Smooth muscle cell (in vitro differentiated cells): ENCODE results near the gene USP30. TPM values are rescaled to one million over a fixed set of nuclear protein-coding genes. Genes with fewer than 3 reads are reported as not detected.
A peak's percentile ranks its signal among the peaks of the same experiment; 100 is the strongest.

Source experiments
- DNase-seq: peaks from one replicate; lab custom pipeline; 2025; ENCODE audit not compliant: unreplicated experiment; lab: John Stamatoyannopoulos, UW
- H2AFZ ChIP-seq: fragments of 200-600 bp; sonication (generic); 2 replicates; pipeline ENCODE4 v1.6.0; 2016; ENCODE audit warnings: antibody characterized with exemption, low read depth, mild to moderate bottlenecking
- H3F3A ChIP-seq: fragments of 200-600 bp; sonication (generic); 2 replicates; pipeline ENCODE4 v1.6.0; 2017; ENCODE audit warnings: antibody characterized with exemption, low read depth
- H3K27ac ChIP-seq: fragments of 200-600 bp; sonication (generic); 2 replicates; pipeline ENCODE4 v1.5.1; 2016; ENCODE audit warnings: low read depth, mild to moderate bottlenecking
- H3K27me3 ChIP-seq: fragments of 200-600 bp; sonication (generic); 2 replicates; pipeline ENCODE4 v1.6.1; 2016; ENCODE audit warnings: low read depth, mild to moderate bottlenecking
- H3K36me3 ChIP-seq: fragments of 200-600 bp; sonication (generic); 2 replicates; pipeline ENCODE4 v1.5.1; 2016; ENCODE audit warnings: low read depth
- H3K4me1 ChIP-seq: fragments of 200-600 bp; sonication (generic); 2 replicates; pipeline ENCODE4 v1.5.1; 2016; ENCODE audit warnings: low read depth
- H3K4me2 ChIP-seq: fragments of 200-600 bp; sonication (generic); 2 replicates; pipeline ENCODE4 v1.6.0; 2016; ENCODE audit warnings: mild to moderate bottlenecking
- H3K4me3 ChIP-seq: fragments of 200-600 bp; sonication (generic); 2 replicates; pipeline ENCODE4 v1.5.1; 2016; ENCODE audit warnings: mild to moderate bottlenecking
- H3K79me2 ChIP-seq: fragments of 200-600 bp; sonication (generic); 2 replicates; pipeline ENCODE4 v1.6.0; 2016; ENCODE audit warnings: low read depth, mild to moderate bottlenecking
- H3K9ac ChIP-seq: fragments of 200-600 bp; sonication (generic); 2 replicates; pipeline ENCODE4 v1.6.0; 2016; ENCODE audit warnings: low read depth
- H3K9me3 ChIP-seq: fragments of 200-600 bp; sonication (generic); replicated peaks from 2 replicates; pipeline ENCODE4 v1.5.1; 2016; ENCODE audit warnings: low read depth
- H4K20me1 ChIP-seq: fragments of 200-600 bp; sonication (generic); 2 replicates; pipeline ENCODE4 v1.6.0; 2016; ENCODE audit warnings: low read depth
- WGBS: methylation state at CpG from one replicate; pipeline ENCODE4 v1.1.7; 2016; ENCODE audit warnings: low lambda C conversion rate; 5-methylcytosine and 5-hydroxymethylcytosine counted together
- polyA plus RNA-seq: library from polyadenylated mRNA; unstranded; fragments of >200 nt; fragmentation: Nextera tagmentation; extraction: Ambion mirVana; gene quantifications from 2 replicates; pipeline ENCODE4 v1.2.1, GENCODE V29; 2016
- total RNA-seq: library from RNA; depleted of rRNA; stranded (reverse); fragments of >200 nt; gene quantifications from 2 replicates; pipeline ENCODE4 v1.2.3, GENCODE V29; 2014
- TF ChIP-seq, protein P1 (sequence below): fragments of 200-600 bp; sonication (generic); IDR thresholded peaks from 2 replicates; pipeline ENCODE4 v1.5.1; 2017; ENCODE audit warnings: borderline replicate concordance, mild to moderate bottlenecking, antibody characterized with exemption; ENCODE audit not compliant: insufficient read depth, poor library complexity, severe bottlenecking

Gene USP30
- total and polyA plus RNA-seq, 2 experiments from 2014 or later, result 10.3 to 19.9 TPM

DNA sequence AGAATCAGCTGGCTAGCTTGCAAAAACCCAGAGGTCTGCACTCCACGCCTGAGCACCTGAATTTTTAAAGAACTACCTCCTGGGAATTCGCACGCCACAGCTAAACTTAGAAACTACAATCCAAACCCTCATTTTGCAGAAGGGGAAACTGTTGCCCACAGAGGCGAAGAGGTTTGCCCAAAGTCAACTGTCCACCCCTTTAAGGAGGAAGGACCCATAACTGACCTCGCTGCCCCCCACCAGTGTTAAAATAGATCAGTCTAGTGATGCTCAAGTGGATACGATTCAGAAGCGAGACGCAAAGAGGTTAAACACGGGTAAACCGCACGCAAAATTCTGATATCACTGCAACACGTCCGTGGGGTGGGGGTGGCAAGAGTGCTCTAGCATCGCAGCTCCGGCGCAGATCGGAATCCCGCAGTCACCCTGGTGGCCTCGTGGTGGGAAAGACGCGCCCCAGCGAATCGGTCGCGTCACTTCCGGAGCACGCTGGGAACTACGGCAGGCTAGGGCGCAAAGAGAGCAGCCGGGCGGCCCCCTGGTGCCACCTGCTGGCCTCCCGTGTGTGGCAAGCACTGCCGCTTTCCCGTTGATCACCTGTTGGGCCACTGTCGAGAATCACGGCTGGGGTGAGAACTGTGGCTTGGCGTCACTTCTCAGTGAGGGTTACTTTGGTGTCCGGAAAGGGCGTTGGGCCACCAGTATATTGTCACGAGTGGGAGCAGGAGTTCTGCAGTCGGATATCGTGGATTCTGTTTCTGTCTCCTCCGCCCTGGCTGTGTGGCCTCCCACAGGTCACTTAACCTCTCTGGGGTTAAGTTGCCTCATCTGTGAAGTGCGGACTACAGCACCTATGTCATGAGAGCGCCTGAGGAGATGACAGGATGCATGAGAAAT is 40.9 kb downstream of the USP30 start, which contains the start of gene ALKBH2:
ALKBH2 (minus strand) TSS at position 451 of the 897 bp plus-strand sequence. CDS start 686 bp downstream, outside the sequence.
- Histone ChIP-seq H3K79me2 (peaks cover 11% of the 10 kb centered on the region), H3K4me3 (peak within 1 kb of the TSS; percentile 48), H4K20me1 (no peaks in the 10 kb centered on the region), H3K4me1 (peaks cover 10% of the 10 kb centered on the region), H3K36me3 (no peaks in the 10 kb centered on the region), H3F3A (peaks cover 7% of the 10 kb centered on the region), H3K27ac (peak within 1 kb of the TSS; percentile 4), H3K27me3 (no peaks in the 10 kb centered on the region), H3K9me3 (no peaks in the 10 kb centered on the region), H2AFZ (peak within 1 kb of the TSS; percentile 70), H3K4me2 (peak within 1 kb of the TSS; percentile 86), H3K9ac (no peak within 1 kb of the TSS)
- WGBS, result 18% methylated on average over 45 of the region's 45 CpGs
- TF ChIP-seq, protein P1, sequence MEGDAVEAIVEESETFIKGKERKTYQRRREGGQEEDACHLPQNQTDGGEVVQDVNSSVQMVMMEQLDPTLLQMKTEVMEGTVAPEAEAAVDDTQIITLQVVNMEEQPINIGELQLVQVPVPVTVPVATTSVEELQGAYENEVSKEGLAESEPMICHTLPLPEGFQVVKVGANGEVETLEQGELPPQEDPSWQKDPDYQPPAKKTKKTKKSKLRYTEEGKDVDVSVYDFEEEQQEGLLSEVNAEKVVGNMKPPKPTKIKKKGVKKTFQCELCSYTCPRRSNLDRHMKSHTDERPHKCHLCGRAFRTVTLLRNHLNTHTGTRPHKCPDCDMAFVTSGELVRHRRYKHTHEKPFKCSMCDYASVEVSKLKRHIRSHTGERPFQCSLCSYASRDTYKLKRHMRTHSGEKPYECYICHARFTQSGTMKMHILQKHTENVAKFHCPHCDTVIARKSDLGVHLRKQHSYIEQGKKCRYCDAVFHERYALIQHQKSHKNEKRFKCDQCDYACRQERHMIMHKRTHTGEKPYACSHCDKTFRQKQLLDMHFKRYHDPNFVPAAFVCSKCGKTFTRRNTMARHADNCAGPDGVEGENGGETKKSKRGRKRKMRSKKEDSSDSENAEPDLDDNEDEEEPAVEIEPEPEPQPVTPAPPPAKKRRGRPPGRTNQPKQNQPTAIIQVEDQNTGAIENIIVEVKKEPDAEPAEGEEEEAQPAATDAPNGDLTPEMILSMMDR, result peak; percentile 97
- DNase-seq, result peak; percentile 70

DNA sequence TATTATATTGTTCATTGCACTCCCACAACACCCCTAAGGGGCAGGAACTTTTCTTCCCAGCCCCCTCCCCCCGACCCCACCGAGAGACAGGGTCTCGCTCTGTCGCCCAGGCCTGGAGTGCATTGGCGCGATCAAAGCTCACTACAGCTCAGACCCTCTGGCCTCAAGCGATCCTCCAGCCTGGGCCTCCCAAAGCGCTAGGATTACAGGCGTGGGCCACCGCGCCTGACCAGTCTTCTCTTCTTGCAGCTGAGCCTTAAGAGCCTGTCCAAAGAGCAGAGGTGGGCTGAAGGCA is 44.7 kb downstream of the USP30 start:
- H4K20me1 ChIP-seq, result peaks cover 4% of the 10 kb centered on the region
- peaks cover 18% of the 10 kb centered on the region for H3K4me1 ChIP-seq
- H3F3A ChIP-seq, result no peaks in the 10 kb centered on the region
- H3K36me3 ChIP-seq, result no peaks in the 10 kb centered on the region
- H3K4me3 ChIP-seq, result peak overlapping the region; percentile 82
- WGBS, result 51% methylated on average over 11 of the region's 11 CpGs
- H3K9me3 ChIP-seq, result no peaks in the 10 kb centered on the region
- TF ChIP-seq, protein P1, result no peak
- no peak overlapping the region for H3K27ac ChIP-seq
- no peak for DNase-seq
- H2AFZ ChIP-seq, result no peak overlapping the region
- peak overlapping the region; percentile 95 for H3K4me2 ChIP-seq
- H3K79me2 ChIP-seq, result peaks cover 31% of the 10 kb centered on the region
- H3K27me3 ChIP-seq, result no peaks in the 10 kb centered on the region
- H3K9ac ChIP-seq, result no peak overlapping the region

DNA sequence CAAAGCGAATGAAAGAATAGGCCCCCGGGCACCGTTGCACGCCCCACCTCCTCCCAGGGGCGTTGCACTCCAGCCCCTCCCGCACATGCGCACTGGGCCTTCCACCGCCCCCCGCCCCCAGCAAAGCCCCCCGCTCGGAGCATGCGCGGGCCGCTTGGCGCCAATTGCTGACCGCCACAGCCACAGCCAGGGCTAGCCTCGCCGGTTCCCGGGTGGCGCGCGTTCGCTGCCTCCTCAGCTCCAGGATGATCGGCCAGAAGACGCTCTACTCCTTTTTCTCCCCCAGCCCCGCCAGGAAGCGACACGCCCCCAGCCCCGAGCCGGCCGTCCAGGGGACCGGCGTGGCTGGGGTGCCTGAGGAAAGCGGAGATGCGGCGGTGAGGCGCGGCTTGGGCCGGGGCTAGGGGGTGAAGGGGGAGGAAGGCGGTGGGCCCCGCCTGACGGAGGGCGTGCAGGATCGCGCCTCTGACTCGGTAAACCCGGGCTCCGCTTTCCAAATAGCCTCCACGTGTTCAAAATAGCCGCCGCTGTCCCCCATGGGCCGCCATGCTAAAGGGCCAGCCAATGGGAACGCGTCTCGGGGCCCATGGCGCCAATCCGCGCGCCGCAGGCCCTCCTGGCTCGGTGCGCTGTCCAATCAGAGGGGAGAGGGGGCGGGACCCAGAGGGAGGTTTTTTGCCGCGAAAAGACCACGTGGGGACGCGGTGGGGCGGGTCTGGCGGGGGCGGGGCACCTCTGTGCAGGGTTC is 45.2 kb downstream of the USP30 start, which contains the start of gene UNG:
UNG (plus strand) TSS at position 163 of the 748 bp plus-strand sequence; CDS start at position 246, 83 bp downstream.
- Histone ChIP-seq H3K9ac (peak within 1 kb of the TSS; percentile 70), H4K20me1 (peaks cover 4% of the 10 kb centered on the region), H3F3A (no peaks in the 10 kb centered on the region), H3K27ac (peak within 1 kb of the TSS; percentile 59), H3K4me3 (peak within 1 kb of the TSS; percentile 82), H2AFZ (peak within 1 kb of the TSS; percentile 93), H3K9me3 (no peaks in the 10 kb centered on the region), H3K4me2 (peak within 1 kb of the TSS; percentile 95), H3K27me3 (no peaks in the 10 kb centered on the region), H3K4me1 (peaks cover 15% of the 10 kb centered on the region), H3K36me3 (no peaks in the 10 kb centered on the region), H3K79me2 (peaks cover 26% of the 10 kb centered on the region)
- DNase-seq, result peak; percentile 94
- 1% methylated on average over 31 of the region's 71 CpGs for WGBS
- TF ChIP-seq, protein P1, result no peak
